SK-N-SH (cell line): Measurements from ENCODE around the gene FAAP20. TPM values are rescaled to one million over a fixed set of nuclear protein-coding genes. Genes with fewer than 3 reads are reported as not detected.

Source experiments
- CTCF ChIA-PET: fragments of 300-600, 350-600 bp; formaldehyde crosslinking; extraction: SDS; loops from one replicate; lab custom pipeline; 2021; lab: Yijun Ruan, JAX
- POLR2A ChIA-PET: fragments of 350-600 bp; sonication (Branson Sonifier 250); formaldehyde crosslinking; extraction: SDS; loops from one replicate; lab custom pipeline; 2020; ENCODE audit warnings: antibody characterized with exemption, inconsistent platforms; lab: Yijun Ruan, JAX
- DNase-seq: peaks from one replicate; pipeline ENCODE4 v3.0.0; 2012
- H2AFZ ChIP-seq: fragments of 200-600 bp; sonication (generic); 2 replicates; pipeline ENCODE4 v1.8.1; 2016; ENCODE audit warnings: antibody characterized with exemption, mild to moderate bottlenecking, low read depth
- H3F3A ChIP-seq: fragments of 200-600 bp; sonication (generic); replicated peaks from 2 replicates; pipeline ENCODE3; 2016; ENCODE audit warnings: antibody characterized with exemption, mild to moderate bottlenecking; ENCODE audit not compliant: insufficient read depth
- H3K27ac ChIP-seq, 2 experiments: fragments of 200-500 bp in 1 of 2; fragments of 200-600 bp in 1 of 2; sonication (Bioruptor generic) in 1 of 2; sonication (generic), shearing (Covaris generic) in 1 of 2; 2 replicates each; pipeline versions ENCODE4 v1.5.1 to v1.6.1; 2014 to 2016; ENCODE audit warnings: low read depth in 2 of 2, inconsistent platforms in 1 of 2, low read length in 1 of 2, mild to moderate bottlenecking in 1 of 2, mixed read lengths in 1 of 2
- H3K27me3 ChIP-seq: fragments of 200-600 bp; sonication (generic), shearing (Covaris generic); 2 replicates; pipeline ENCODE4 v1.6.1; 2016; ENCODE audit warnings: mixed run types; ENCODE audit not compliant: insufficient read depth
- H3K36me3 ChIP-seq, 2 experiments: fragments of 200-500 bp in 1 of 2; fragments of 200-600 bp in 1 of 2; sonication (Bioruptor generic) in 1 of 2; sonication (generic) in 1 of 2; replicated peaks in 1 of 2; 2 replicates each; pipeline versions ENCODE3 to v1.5.1; 2014 to 2016; ENCODE audit warnings: low read length in 1 of 2, mild to moderate bottlenecking in 1 of 2; ENCODE audit not compliant: insufficient read depth in 2 of 2, control insufficient read depth in 1 of 2
- H3K4me1 ChIP-seq, 2 experiments: fragments of 200-500 bp in 1 of 2; fragments of 200-600 bp in 1 of 2; sonication (Bioruptor generic) in 1 of 2; sonication (generic), shearing (Covaris generic) in 1 of 2; 2 replicates each; pipeline versions ENCODE4 v1.5.1 to v1.6.1; 2014 to 2016; ENCODE audit warnings: low read depth in 1 of 2, low read length in 1 of 2, mixed run types in 1 of 2; ENCODE audit not compliant: insufficient read depth in 2 of 2, control insufficient read depth in 1 of 2
- H3K4me2 ChIP-seq: fragments of 200-600 bp; sonication (generic), shearing (Covaris generic); 2 replicates; pipeline ENCODE4 v1.6.1; 2017; ENCODE audit warnings: mixed run types
- H3K4me3 ChIP-seq, 2 experiments: fragments of 200-500 bp in 1 of 2; fragments of 200-600 bp in 1 of 2; sonication (Bioruptor generic) in 1 of 2; sonication (generic), shearing (Covaris generic) in 1 of 2; 2 replicates each; pipeline versions ENCODE4 v1.5.1 to v1.8.1; 2014 to 2016; ENCODE audit warnings: low read depth in 2 of 2, inconsistent platforms in 1 of 2, low read length in 1 of 2, mild to moderate bottlenecking in 1 of 2, mixed read lengths in 1 of 2, moderate library complexity in 1 of 2
- H3K79me2 ChIP-seq: fragments of 200-600 bp; sonication (generic); 2 replicates; pipeline ENCODE4 v1.8.1; 2017; ENCODE audit warnings: mild to moderate bottlenecking; ENCODE audit not compliant: insufficient read depth
- H3K9ac ChIP-seq: fragments of 200-600 bp; sonication (generic); 2 replicates; pipeline ENCODE4 v1.6.1; 2017; ENCODE audit warnings: mixed run types
- H3K9me2 ChIP-seq: fragments of 200-600 bp; sonication (generic); 2 replicates; pipeline ENCODE4 v1.6.1; 2017; ENCODE audit warnings: mixed run types
- H3K9me3 ChIP-seq: fragments of 200-600 bp; sonication (generic); 2 replicates; pipeline ENCODE4 v1.6.1; 2017; ENCODE audit warnings: mixed run types, mild to moderate bottlenecking, moderate library complexity
- H4K20me1 ChIP-seq: fragments of 200-600 bp; sonication (generic); 2 replicates; pipeline ENCODE4 v1.6.1; 2017; ENCODE audit warnings: mild to moderate bottlenecking, mixed run types; ENCODE audit not compliant: insufficient read depth
- CHD2 ChIP-seq: fragments of 150-350 bp; IDR thresholded peaks from 2 replicates; pipeline ENCODE4 v1.6.1; 2018; ENCODE audit warnings: low read length; ENCODE audit not compliant: partially characterized antibody
- EZH2phosphoT487 ChIP-seq: fragments of 200-600 bp; sonication (generic); IDR thresholded peaks from 2 replicates; pipeline ENCODE4 v1.6.1; 2017; ENCODE audit warnings: low read depth, mixed run types, mild to moderate bottlenecking, antibody characterized with exemption, moderate library complexity, borderline replicate concordance
- FOSL2 ChIP-seq: IDR thresholded peaks from 2 replicates; pipeline ENCODE4 v1.4.0; 2012; ENCODE audit warnings: low read depth, mild to moderate bottlenecking, moderate library complexity, borderline replicate concordance
- FOXJ3 ChIP-seq: sonication (generic); formaldehyde crosslinking; IDR thresholded peaks from 2 replicates; pipeline ENCODE4 v1.5.1; 2020; ENCODE audit warnings: mild to moderate bottlenecking, missing genetic modification reagents
- GABPA ChIP-seq: IDR thresholded peaks from 2 replicates; pipeline ENCODE4 v1.4.0; 2012; ENCODE audit warnings: low read depth, mild to moderate bottlenecking
- GATA2 ChIP-seq: sonication (generic); formaldehyde crosslinking; IDR thresholded peaks from 2 replicates; pipeline ENCODE4 v1.5.0; 2020; ENCODE audit warnings: mild to moderate bottlenecking, missing genetic modification reagents
- JUND ChIP-seq: IDR thresholded peaks from 2 replicates; pipeline ENCODE4 v1.4.0; 2012
- RCOR1 ChIP-seq: fragments of 150-350 bp; IDR thresholded peaks from 2 replicates; pipeline ENCODE4 v1.6.1; 2017; ENCODE audit warnings: antibody characterized with exemption, low read length
- RFX5 ChIP-seq: IDR thresholded peaks from 2 replicates; pipeline ENCODE4 v1.6.1; 2012; ENCODE audit warnings: mild to moderate bottlenecking, improper control_type of control experiment, low read length
- SIN3A ChIP-seq: IDR thresholded peaks from 2 replicates; pipeline ENCODE4 v1.6.1; 2012; ENCODE audit warnings: low read depth, mild to moderate bottlenecking, low read length, moderate library complexity, borderline replicate concordance
- SMC3 ChIP-seq: IDR thresholded peaks from 2 replicates; pipeline ENCODE4 v1.6.1; 2012; ENCODE audit warnings: low read depth, low read length, improper control_type of control experiment
- TCF12 ChIP-seq: IDR thresholded peaks from 2 replicates; pipeline ENCODE4 v1.4.0; 2012
- WGBS: methylation state at CpG from one replicate; pipeline ENCODE4 v1.1.6; 2017; ENCODE audit warnings: low lambda C conversion rate; 5-methylcytosine and 5-hydroxymethylcytosine counted together
- polyA plus RNA-seq, 3 experiments: library from polyadenylated mRNA; depleted of rRNA; stranded (reverse); fragments of >200 nt; gene quantifications; 2 replicates each; pipeline ENCODE4 v1.2.3, GENCODE V29; 2012
- TF ChIP-seq, protein P1 (sequence below): fragments of 150-350 bp; IDR thresholded peaks from 2 replicates; pipeline ENCODE4 v1.6.1; 2016; ENCODE audit warnings: mild to moderate bottlenecking, low read depth, low read length
- TF ChIP-seq, protein P2 (sequence below): fragments of 150-350 bp; IDR thresholded peaks from 2 replicates; pipeline ENCODE4 v1.6.1; 2017; ENCODE audit warnings: antibody characterized with exemption, low read length, low read depth, borderline replicate concordance
- TF ChIP-seq, protein P3 (sequence below): IDR thresholded peaks from 2 replicates; pipeline ENCODE4 v1.4.0; 2012; ENCODE audit warnings: low read depth, borderline replicate concordance
- TF ChIP-seq, protein P4 (sequence below): IDR thresholded peaks from 2 replicates; pipeline ENCODE4 v1.6.1; 2012; ENCODE audit warnings: mild to moderate bottlenecking, low read depth, low read length, moderate library complexity

Gene FAAP20
- polyA plus RNA-seq, 1 of the 3 experiments (the other 2 are of a cell fraction) = 58.3 TPM

DNA sequence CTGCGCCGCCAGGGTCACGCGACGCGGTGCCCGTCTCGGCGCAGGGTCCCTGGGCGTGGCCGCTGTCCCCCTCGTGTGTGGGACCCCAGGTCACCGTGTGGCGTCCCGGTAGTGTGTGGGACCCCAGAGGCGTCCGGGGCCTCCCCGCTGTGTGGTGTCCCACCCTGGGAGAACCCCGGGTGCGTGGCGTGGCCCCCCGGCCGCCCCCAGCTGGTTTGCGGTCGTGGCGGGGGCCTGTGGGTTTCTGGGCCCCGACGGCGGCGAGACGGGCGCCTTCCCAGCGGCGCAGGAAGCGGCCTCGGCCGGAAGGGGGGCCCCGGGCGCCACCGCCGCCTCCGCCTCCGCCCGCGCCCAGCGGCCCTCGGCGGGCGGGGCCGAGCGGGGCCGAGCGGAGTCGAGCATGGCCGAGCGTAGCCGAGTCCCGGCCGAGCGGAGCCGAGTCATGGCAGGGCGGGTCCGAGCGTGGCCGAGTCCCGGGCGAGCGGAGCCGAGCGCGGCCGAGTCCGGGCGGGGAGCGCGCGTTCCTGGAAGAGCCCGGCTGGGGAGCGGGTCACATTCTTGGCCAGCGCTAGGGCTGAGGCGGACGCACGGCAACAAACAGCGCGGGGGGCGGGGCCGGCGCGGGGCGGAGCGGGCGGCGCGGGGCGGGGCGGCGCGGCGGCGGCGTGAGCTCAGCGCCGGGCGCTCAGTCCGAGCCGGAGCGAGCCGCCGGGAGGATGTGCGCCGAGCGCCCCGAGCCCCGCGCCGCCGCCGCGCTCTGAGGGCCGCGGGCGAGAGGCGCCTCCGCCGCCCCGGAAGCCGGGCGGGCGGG is 33.0 kb upstream of the FAAP20 start (continued):
- TF ChIP-seq, protein P1, sequence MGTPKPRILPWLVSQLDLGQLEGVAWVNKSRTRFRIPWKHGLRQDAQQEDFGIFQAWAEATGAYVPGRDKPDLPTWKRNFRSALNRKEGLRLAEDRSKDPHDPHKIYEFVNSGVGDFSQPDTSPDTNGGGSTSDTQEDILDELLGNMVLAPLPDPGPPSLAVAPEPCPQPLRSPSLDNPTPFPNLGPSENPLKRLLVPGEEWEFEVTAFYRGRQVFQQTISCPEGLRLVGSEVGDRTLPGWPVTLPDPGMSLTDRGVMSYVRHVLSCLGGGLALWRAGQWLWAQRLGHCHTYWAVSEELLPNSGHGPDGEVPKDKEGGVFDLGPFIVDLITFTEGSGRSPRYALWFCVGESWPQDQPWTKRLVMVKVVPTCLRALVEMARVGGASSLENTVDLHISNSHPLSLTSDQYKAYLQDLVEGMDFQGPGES = no peak
- TF ChIP-seq FOXJ3 (no peak), FOSL2 (no peak), TCF12 (no peak), SMC3 (no peak), JUND (no peak), CHD2 (no peak), RCOR1 (no peak), GATA2 (CRISPR knock-in tag) (no peak), EZH2phosphoT487 (no peak)
- TF ChIP-seq, protein P2, sequence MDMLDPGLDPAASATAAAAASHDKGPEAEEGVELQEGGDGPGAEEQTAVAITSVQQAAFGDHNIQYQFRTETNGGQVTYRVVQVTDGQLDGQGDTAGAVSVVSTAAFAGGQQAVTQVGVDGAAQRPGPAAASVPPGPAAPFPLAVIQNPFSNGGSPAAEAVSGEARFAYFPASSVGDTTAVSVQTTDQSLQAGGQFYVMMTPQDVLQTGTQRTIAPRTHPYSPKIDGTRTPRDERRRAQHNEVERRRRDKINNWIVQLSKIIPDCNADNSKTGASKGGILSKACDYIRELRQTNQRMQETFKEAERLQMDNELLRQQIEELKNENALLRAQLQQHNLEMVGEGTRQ = no peak

DNA sequence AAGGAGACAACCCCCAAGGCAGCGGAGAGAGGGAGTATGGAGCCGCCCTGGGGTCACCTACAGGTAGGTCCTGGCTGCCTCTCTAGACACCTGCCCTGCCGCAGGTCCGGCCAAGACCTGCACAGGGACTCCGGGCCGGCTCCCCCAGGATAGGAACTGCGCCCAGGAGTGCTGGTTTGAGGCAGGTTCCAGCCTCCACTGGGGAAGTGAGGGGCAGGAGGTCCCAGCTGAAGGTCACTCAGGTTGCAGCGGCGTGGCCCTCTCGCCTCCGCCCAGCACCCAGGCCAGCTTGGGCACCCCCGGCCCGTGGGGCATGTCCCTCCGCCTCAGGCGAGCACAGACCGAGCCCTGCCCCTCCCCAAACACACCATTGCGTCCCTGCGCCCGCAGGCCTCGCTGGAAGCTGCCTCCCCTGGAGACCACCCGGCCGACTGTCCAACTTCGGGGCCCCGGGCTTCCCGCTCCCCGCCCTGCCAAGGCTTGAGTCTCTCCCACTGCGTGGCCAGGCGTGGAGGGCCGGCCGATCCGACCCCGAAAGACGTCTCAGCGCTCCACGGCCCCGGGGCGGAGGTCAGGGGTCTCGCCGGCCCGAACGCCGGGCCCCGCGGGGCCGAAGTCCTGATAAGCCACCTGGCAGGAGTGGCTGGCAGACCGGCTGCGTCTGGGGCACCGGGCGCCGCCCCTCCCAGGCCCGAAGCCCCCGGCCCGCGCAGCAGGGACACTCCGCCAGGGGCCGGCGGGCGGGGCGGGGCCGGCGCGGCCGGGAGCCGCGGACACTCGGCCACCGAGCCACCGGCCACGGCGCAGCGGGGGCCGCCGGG is 32.2 kb upstream of the FAAP20 start:
- H3K4me1 ChIP-seq = peaks cover 0 to 29% of the 10 kb centered on the region in 2 experiments; a peak in 1 of 4 replicates
- POLR2A ChIA-PET = no interaction called here
- WGBS = 70% methylated on average over 7 of the region's 73 CpGs
- peaks cover 35% of the 10 kb centered on the region for H3K79me2 ChIP-seq
- H3F3A ChIP-seq = no peaks in the 10 kb centered on the region
- peak overlapping the region; percentile 96 for H3K4me2 ChIP-seq
- H3K27ac ChIP-seq = peak overlapping the region; percentile 80 to 94
- peak overlapping the region; percentile 91 for H3K9ac ChIP-seq
- CTCF ChIA-PET = interaction anchor here (1.4 to 9.4 kb wide), 2 partner anchors 32 to 156 kb away, joined by 5 to 47 read pairs; partner anchors contain the start of gene FAAP20
- peak overlapping the region; percentile 68 to 80 for H3K4me3 ChIP-seq
- no peaks in the 10 kb centered on the region for H3K9me2 ChIP-seq
- no peaks in the 10 kb centered on the region for H3K9me3 ChIP-seq
- H2AFZ ChIP-seq = no peak overlapping the region
- H3K36me3 ChIP-seq = no peaks in the 10 kb centered on the region
- peak; percentile 82 for DNase-seq
- TF ChIP-seq GABPA (no peak), SIN3A (no peak), RFX5 (no peak)
- TF ChIP-seq, protein P3, sequence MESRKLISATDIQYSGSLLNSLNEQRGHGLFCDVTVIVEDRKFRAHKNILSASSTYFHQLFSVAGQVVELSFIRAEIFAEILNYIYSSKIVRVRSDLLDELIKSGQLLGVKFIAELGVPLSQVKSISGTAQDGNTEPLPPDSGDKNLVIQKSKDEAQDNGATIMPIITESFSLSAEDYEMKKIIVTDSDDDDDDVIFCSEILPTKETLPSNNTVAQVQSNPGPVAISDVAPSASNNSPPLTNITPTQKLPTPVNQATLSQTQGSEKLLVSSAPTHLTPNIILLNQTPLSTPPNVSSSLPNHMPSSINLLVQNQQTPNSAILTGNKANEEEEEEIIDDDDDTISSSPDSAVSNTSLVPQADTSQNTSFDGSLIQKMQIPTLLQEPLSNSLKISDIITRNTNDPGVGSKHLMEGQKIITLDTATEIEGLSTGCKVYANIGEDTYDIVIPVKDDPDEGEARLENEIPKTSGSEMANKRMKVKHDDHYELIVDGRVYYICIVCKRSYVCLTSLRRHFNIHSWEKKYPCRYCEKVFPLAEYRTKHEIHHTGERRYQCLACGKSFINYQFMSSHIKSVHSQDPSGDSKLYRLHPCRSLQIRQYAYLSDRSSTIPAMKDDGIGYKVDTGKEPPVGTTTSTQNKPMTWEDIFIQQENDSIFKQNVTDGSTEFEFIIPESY = no peak
- TF ChIP-seq, protein P4, sequence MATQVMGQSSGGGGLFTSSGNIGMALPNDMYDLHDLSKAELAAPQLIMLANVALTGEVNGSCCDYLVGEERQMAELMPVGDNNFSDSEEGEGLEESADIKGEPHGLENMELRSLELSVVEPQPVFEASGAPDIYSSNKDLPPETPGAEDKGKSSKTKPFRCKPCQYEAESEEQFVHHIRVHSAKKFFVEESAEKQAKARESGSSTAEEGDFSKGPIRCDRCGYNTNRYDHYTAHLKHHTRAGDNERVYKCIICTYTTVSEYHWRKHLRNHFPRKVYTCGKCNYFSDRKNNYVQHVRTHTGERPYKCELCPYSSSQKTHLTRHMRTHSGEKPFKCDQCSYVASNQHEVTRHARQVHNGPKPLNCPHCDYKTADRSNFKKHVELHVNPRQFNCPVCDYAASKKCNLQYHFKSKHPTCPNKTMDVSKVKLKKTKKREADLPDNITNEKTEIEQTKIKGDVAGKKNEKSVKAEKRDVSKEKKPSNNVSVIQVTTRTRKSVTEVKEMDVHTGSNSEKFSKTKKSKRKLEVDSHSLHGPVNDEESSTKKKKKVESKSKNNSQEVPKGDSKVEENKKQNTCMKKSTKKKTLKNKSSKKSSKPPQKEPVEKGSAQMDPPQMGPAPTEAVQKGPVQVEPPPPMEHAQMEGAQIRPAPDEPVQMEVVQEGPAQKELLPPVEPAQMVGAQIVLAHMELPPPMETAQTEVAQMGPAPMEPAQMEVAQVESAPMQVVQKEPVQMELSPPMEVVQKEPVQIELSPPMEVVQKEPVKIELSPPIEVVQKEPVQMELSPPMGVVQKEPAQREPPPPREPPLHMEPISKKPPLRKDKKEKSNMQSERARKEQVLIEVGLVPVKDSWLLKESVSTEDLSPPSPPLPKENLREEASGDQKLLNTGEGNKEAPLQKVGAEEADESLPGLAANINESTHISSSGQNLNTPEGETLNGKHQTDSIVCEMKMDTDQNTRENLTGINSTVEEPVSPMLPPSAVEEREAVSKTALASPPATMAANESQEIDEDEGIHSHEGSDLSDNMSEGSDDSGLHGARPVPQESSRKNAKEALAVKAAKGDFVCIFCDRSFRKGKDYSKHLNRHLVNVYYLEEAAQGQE = no peak
- TF ChIP-seq, protein P2 = no peak
- H4K20me1 ChIP-seq = peaks cover 30% of the 10 kb centered on the region
- no peaks in the 10 kb centered on the region for H3K27me3 ChIP-seq
